Coronary artery (tissue), 2 donors: ENCODE results near the gene PNMA6A.

Source experiments
- DNase-seq: peaks from one replicate; pipeline ENCODE4 v3.0.0-alpha.2; 2017; ENCODE audit warnings: low spot score
- H3K27ac ChIP-seq, 2 donors: fragments of 200-600 bp; sonication (generic); one replicate each; pipeline ENCODE4 v1.5.1; 2016 to 2019
- H3K4me3 ChIP-seq: fragments of 200-600 bp; sonication (generic); 2 replicates; pipeline ENCODE4 v1.5.1; 2016; ENCODE audit warnings: mild to moderate bottlenecking, moderate library complexity
- TF ChIP-seq, protein P1 (sequence below): fragments of 200-600 bp; sonication (generic); IDR thresholded peaks from one replicate; pipeline ENCODE4 v1.5.1; 2019; ENCODE audit warnings: antibody characterized with exemption

PNMA6A gene

DNA sequence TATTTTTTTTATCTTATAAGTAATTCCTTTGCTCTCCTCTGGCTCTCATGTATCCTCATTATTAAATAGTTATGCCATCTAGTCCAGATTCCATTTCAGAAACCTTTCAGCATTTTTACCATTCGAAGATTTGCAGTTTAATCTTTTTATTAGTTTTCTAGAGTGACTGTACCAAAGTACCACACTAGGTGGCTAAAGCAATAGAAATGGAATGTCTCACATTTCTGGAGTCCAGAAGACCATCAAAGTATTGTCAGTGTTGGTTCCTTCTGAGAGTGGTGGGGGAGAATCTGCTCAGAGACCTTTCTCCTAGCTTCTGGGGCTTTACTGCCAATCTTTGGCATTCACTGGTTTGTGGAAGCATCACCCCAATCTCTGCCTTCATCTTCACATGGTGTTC, 19.7 kb upstream of the PNMA6A start:
- Histone ChIP-seq H3K4me3 (no peak overlapping the region), H3K27ac (no peak overlapping the region)
- TF ChIP-seq, protein P1, sequence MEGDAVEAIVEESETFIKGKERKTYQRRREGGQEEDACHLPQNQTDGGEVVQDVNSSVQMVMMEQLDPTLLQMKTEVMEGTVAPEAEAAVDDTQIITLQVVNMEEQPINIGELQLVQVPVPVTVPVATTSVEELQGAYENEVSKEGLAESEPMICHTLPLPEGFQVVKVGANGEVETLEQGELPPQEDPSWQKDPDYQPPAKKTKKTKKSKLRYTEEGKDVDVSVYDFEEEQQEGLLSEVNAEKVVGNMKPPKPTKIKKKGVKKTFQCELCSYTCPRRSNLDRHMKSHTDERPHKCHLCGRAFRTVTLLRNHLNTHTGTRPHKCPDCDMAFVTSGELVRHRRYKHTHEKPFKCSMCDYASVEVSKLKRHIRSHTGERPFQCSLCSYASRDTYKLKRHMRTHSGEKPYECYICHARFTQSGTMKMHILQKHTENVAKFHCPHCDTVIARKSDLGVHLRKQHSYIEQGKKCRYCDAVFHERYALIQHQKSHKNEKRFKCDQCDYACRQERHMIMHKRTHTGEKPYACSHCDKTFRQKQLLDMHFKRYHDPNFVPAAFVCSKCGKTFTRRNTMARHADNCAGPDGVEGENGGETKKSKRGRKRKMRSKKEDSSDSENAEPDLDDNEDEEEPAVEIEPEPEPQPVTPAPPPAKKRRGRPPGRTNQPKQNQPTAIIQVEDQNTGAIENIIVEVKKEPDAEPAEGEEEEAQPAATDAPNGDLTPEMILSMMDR: no peak
- no peak for DNase-seq

DNA sequence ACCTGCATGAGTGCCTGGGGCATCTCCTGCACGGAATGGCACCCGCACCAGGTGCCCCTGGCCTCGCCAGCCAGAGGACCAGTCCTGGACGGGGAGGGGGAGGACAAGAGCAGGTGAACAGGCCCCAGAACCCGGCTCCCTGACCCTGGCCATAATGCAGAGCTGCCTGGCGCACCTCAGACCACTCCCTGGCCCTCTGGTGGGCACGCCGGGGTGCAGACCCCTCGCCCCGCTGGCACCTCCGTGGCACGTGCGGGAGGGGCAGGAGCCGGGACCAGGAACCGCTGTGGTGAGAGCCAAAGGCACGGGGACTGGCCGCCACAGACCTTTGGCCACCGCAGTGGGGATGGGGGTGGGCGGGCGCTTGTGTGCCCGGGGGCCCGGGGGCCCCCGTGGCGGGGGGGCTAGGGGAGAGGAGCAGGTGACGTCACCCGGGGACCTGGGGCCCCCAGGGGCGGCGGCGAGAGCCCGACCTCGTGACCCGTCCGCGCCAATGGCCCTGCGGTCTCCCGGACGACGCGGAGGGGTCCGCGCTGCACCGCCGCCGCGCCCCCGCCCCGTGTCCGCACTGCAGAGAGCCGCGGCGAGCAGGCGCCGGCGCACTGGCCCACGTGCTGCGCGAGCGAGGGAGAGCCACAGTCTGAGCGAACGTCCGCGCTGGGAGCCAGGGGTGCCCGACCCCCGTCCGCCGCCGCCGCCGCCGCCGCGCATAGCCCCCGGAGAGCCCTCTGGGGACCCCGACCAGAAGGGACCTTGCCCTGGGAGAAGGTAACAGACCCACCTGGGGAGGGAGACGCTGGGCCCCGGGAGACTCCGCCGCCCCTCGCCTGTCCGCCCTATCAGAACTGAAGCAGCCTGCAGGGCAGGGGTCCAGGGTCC, 16.1 kb upstream of the PNMA6A start, which contains the start of gene PNMA3:
Gene PNMA3 (plus strand): TSS at position 600 of the 879 bp plus-strand sequence. CDS start 586 bp downstream, outside the sequence.
- DNase-seq: no peak
- no peak within 1 kb of the TSS for H3K27ac ChIP-seq
- TF ChIP-seq, protein P1: no peak
- H3K4me3 ChIP-seq: peak within 1 kb of the TSS; percentile 57

DNA sequence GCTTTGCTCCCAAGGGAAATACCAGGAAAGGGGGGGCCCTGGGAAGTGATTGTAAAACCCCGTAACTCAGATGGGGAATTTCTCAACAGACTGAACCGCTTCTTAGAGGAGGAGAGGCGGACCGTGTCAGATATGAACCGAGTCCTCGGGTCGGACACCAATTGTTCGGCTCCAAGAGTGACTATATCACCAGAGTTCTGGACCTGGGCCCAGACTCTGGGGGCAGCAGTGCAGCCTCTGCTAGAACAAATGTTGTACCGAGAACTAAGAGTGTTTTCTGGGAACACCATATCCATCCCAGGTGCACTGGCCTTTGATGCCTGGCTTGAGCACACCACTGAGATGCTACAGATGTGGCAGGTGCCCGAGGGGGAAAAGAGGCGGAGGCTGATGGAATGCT, 15.0 kb upstream of the PNMA6A start:
- Histone ChIP-seq H3K27ac (no peak overlapping the region), H3K4me3 (no peak overlapping the region)
- DNase-seq: no peak
- TF ChIP-seq, protein P1: no peak

DNA sequence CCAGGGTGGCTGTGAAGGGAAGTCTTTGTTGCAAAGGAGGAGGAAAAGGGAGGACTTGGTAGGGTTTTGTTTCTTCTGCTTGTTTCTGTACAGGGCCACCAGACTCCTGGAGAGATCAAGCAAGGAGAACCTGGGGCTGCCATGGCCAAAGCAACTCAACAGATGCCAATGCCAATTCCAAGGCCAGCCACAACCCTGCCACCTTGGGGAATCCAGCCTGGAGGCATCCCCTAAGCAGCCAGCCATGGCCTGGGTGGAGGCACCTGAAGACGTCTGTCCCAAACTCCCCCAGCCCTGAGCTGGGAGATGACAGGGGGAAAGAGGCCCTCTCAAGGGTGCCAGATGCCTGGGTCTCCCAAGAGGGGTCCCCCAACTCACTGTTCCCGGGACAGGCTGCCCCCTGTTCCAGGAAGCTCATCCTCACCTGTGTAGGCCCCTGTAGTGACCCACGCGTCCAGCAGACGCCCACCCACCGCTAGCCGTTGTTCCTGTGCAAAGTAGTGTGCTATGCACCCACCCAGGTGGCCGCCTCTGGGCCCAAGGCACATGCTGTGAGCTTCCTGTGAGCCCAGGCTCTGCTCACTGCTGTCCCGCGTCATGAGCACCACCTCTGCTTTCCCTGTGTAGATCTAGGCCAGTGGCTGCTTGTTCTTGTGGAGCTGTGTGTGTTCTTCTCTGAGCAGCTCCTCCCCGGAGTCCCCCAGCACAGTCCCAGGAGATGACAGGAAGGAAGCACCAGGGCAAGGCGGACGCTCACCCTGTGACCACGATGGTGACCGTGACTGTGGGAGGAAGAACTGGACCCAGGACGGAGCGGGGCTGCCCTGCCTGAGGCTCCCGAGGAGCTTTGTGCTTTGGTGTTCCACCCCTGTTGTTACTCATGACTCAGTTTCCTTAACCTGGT, 12.8 kb upstream of the PNMA6A start:
- TF ChIP-seq, protein P1: no peak
- H3K27ac ChIP-seq: no peak overlapping the region
- no peak overlapping the region for H3K4me3 ChIP-seq

DNA sequence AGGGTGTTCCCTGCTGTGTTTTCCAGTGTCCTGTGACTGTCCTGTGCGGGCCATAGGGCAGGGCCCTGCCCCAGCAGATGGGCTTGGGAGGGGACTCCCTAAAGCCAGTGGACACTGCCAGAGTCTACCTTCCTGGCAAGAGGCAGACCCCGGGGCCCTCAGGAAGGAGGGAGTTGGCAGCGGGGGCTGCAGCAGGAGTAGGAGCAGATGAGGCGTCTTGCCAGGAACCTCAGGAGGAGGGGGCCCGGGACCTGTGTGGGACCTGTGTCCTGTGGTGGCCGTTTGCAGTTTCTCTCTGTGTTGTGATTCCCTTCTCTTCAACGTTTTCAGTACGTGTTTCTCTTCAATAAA, 12.2 kb upstream of the PNMA6A start:
- no peak for DNase-seq
- TF ChIP-seq, protein P1: no peak

More for the DNA sequence above, 12.8 kb upstream of the PNMA6A start:
- no peak for DNase-seq

DNA sequence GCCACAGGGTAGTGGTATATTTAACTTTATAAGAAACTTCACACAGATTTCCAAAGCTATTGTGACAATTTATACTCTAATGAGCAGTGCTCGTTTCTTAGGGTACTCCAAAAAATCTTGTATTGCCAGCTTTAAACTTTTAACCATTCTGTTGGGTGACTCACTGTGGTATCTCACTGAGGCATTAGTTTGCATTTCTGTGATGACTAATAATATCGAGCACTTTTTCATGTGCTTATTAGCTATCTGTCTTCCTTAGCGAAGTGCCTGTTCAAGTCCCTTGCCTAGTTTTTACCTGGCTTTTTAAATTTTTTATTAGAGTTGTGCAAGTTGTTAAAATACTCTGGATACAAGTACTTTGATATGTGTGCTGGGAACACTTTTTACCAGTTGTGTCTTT, 10.5 kb upstream of the PNMA6A start:
- H3K27ac ChIP-seq: no peak overlapping the region
- no peak overlapping the region for H3K4me3 ChIP-seq
- no peak for DNase-seq
- TF ChIP-seq, protein P1: no peak

More for the DNA sequence above, 12.2 kb upstream of the PNMA6A start:
- H3K4me3 ChIP-seq: no peak overlapping the region
- no peak overlapping the region for H3K27ac ChIP-seq
